HG03097 (cell line): Measurements from ENCODE around the gene GPR152.

Experiments used
- ATAC-seq: cut with Tn5 transposase; IDR thresholded peaks from one replicate; pipeline ENCODE4 v1.9.1; 2021; ENCODE audit not compliant: unreplicated experiment, low FRiP score

GPR152 gene

DNA sequence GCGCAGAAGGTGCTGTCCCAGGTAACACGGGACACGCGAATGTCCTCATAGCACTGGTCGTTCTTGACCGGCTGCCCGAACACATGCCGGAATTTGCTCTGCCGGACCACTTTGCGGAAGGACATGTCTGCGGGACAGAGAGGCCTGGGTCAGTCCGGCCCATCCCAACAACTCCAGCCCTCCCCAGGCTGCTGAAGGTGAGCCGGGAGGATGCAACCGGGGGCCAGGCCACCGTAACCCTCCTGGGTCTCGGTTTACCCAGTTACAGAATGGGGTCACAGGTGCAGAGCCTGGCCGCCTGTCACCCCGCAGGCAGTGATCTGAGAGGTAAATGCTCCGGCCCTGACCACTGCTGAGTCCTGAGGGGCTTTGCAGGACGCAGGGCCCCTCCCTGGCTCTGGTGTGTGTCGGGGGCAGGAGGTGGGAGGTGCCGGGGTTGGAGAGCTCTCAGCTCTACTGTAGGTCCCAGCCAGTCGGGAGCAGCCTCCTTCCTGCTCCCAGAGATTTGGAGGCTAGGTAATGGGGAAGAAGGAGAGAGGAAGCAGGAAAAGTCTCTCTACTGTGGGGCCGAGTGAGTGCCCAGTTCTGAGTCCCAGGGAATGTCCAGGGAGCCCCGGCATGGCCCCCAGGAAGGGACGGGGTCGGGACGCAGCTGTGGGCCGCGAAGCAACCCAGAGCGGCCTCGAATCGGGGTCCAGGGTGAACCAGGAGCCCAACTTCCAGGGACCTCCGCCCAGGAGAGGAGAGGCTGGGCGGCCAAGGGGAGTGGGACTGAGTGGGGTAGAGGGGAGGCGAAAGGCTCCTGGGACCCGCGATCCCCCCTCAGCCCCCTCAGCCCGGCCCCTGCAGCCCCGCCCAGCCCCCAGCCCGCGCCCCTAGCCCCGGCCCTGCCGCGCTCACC is 9.8 kb downstream of the GPR152 start:
- no peak for ATAC-seq

DNA sequence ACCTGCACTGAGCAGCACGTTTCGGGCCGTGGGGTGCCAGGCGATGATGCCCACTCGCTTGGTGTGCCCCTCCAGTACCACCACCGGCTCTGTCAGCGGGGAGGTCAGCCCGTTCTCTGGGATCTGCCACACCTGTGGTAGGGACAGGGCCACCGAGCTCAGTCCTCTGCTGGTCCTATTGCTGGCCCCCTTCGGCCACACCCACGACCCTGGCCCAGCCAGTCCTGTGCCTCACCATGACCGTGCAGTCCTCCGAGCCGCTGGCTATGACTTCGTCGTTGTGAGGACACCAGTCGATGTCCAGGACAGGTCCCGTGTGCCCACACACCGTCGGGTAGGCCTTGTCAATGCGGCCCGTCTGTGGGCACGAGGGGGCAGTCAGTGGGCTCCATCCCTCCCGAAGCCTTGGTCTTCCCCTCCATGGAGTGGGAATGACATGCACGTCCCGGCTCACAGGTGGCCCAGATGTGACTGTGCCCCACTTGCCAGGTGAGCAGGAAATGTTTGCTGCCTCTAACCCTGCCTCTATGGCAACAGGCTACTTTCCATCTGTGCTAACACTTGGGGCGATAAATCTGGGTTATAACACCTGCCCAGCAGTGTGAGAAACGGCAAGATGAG is 10.7 kb downstream of the GPR152 start:
- no peak for ATAC-seq

DNA sequence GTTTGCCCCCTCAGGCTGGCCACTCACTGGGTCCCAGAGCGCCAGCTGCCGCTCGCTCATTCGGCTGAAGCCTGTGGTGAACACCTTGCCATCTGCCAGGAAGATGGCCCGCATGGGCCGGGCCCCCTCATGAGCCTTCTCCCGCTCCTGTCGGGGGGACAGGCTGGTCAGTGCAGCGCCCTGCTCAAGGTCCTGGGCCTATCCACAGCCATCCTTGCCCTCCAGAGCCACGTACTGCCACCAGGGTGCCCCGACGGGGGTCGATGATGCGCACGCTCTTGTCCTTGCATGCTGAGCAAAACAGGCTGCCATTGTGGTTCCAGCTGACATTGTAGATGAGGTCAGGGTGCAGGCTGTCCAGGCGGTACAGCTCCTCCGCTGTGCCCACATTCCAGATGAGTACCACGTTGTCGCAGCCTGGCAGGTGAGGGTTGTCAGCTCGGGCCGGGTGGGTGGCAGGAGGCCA is 11.4 kb downstream of the GPR152 start:
- no peak for ATAC-seq

DNA sequence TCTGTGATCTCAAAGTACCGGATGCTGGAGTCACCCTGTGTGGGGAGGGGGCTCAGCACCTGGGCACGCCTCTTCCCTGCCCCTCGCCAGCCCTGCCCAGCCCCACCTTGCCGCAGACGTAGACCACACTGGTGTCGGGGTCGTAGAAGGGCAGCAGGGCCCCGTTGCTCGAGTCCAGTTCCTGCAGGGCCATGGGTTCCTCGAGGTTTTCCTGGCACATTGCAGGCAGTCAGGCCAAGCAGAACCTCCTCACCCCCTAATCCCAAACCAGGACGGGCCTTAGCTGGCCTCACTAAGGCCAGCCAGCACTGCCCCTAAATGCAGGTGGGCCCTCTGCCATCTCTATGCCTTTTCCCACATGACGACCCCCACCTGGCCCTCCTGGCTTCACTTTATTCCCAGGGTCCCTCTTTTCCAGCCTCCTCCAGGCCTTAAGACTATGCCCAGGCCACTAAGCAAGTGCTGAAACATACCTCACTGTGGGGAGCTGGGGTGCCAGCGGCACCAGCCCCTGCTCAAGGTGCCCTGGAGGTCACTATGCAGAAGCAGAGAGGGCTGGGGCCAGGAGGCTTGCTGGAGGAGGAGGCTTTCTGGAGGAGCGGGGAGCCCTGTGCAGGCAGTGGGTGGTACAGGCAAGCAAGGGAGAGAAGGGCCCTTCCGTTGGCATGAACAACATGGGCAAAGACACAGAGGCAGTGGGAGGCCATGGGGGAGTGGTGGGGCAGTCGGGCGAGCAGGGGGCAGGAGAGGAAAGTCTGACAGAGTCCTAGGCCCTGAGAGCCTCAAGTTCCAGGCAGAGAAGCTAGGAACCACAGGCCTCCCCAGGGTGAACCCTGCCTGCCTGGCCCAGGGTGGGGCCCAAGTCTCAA is 12.1 kb downstream of the GPR152 start:
- ATAC-seq, result no peak

DNA sequence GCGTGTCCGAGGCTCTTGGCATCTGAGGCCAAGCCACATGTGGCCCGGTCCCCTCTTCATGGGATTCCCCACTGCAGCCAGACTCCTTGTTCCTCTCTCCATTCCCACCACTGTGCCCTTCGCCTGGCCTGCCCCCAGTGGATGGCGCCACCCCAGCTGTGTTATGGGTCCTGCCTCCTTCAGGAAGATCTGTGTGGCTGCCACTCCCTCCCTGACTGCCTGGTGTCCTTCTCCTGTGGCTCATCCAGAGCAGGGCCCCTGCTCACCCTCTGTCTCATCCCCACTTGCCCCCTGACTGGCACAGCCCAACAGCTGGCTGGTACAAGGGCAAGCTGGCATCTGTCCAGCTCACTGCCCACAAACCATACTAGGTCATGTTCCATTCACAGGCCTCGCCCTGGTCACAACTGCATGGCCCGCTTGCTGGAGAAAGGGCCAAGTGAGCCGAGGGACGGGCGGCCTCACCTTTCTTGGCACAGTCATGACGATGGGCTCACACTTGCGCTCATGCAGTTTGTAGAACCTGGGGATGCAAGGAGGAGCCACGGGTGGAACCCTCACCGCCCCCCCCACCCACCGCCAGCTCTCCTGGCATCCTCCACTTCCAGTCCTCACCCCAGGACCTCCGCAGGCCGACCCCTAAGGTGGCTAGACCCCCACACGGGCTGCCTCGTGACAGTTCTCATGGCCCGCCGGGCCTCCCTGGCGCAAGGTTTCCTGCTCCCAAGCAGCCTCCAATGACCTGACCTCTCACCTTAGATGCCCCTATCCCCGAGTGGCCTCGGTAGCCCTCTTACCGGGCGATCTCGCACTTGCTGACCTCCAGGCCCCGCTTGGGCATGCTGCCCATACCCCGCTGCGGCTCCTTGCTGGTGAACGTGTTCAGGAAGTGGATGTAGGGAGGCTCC is 13.0 kb downstream of the GPR152 start:
- ATAC-seq, result no peak

DNA sequence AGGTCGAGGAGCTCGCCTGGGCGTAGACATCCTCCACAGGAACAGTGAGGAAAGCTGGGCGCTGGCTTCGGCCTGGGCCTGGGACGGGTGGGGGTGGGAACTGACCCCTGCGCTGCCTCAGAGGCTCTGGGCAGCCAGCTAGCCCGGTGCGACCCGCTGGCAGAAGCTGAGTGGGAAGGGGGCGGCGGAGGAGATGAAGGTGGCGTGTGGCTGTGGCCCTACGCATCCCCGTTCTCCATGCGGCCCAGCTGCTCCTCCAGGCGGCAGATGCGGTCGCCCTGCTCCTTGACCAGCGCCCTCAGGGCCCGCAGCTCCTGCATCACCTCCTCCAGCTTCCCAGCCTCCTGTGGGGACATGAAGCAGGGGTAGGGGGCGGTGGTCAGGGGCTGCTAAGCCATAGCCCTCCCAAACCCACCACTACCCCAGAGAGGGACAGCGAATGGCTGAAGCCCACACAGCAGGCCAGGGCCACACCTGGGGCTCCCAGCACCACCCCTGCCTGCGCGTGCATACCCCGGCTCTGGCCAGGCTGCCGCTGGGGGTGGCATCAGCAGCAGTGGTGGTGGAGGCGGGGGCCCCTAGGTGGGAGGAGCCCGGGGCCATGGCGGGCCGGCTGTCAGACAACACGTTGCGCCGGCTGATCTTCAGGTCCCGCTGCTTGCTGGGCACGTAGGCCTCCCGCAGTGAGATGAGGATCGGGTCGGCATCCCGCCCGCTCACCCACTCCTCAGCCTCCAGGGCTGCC is 14.2 kb downstream of the GPR152 start:
- no peak for ATAC-seq

DNA sequence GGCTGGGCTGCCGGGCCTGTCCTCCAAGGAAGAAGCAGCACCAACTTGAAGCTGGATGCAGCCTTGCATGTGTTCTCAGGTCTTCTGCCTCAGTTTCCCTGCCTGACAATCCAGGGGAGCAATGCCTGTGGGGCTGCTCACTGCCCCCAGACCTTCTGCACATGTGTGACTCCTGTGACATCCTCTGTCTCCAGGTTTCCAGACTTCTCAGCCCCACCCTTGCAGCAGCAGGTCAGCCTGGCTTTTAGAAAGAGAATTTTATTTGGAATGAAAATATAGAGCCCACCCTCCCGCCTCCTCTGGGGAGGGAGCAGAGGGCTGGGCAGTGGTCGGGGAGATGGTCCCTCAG is 14.7 kb downstream of the GPR152 start:
- no peak for ATAC-seq

DNA sequence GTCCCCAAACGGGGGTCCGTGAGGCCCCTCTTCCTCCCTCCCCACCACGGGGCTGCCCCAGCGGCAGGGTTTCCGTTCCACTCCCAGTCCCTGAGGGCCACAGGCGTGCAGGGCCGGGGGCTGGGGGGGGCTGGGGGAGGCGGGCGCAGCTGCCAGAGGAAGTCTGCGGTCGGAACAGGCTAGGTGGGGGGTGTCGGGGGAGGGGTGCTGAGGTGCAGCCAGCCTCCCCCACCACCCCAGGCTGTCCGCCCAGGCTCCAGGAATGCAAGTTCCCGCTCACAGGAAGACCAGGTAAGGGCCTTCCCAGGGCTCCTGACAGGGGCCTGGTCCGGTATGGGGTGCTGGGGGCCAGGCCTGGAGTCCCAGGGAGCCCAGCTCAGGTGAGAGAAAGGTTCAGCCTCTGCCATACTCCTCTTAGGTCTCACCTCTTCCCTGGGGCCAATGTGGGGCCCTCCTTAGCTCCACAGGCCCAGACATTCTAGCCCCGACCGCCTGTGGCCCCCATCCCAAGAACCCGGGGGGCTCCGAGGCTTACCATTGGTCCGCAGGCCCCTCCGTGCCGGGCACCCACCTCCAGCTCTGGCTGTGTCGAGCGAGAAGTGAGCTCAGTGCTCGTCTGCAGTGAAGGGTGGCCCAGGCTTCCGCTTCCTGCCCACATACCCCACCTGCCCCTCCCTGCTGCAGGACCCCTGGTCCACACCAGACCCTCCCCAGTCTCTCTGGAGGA is 15.3 kb downstream of the GPR152 start, which contains the start of gene PTPRCAP:
Gene PTPRCAP, minus strand, starts transcription at position 601 of the 727 bp plus-strand sequence. Its CDS starts 63 bp downstream, at position 538.
- ATAC-seq, result no peak

DNA sequence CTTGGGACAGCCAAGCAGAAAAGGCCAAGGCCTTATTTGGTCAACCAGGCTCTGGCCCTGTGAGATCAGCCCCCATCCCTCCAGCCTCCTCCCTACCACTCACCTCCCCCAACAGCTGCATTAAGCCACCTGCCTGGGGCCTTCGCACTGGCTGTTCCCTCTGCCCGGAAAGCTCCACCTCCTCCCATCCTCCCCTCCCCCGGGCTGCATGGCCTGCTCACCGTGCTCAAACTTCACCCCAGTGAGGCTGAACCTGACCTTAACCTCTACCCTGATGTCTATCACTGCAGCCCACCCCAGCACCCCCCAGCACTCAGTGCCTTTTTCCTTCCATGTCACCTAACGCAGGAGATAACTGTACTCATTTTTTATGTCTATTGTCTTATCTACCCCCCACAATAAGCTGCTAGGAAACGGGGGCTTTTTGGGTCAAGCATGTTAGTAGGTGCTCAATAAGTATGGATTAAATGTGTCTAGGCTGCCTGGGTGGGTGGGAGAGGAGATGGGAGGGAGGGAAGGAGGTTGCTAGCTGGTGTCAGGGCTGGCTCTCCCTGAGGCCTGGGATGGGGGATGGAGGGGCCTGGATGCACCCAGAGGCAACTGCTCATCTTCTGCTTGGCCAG is 16.0 kb downstream of the GPR152 start:
- ATAC-seq, result no peak

DNA sequence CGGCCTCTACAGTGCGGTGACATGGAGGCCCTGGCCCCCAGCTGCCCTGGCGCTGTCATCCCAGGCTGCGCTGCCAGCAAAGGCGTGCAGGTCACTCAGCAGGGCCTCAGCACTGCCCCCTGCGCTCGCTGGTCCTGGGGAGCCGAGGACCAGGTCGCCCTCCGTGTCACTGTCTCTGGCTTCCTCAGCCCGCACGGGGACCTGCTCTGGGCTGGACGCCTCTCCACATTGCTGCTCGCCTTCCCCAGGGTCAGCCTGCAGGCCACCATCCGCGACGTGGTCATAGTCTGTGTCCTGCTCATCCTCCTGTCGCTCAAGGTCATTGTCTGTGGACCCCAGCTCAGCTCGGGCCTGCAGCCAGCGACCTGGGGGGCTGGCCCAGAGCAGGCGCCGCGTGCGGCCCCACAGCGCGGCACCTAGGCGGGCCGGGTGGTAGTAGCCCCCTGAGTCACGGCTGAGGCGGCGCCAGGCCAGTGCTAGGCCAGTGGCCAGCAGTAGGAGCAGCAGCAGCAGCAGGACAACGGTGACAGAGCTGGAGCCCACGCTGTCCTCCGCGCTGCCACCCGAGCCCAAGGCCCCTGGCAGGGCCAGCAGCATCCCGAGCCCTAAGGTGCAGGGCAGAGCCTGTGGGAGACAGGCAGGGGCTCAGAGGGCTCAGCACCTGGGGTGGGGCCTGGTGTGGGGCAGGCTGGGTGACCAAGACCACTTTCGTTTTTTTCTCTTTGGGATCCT is 16.6 kb downstream of the GPR152 start:
- ATAC-seq, result no peak

DNA sequence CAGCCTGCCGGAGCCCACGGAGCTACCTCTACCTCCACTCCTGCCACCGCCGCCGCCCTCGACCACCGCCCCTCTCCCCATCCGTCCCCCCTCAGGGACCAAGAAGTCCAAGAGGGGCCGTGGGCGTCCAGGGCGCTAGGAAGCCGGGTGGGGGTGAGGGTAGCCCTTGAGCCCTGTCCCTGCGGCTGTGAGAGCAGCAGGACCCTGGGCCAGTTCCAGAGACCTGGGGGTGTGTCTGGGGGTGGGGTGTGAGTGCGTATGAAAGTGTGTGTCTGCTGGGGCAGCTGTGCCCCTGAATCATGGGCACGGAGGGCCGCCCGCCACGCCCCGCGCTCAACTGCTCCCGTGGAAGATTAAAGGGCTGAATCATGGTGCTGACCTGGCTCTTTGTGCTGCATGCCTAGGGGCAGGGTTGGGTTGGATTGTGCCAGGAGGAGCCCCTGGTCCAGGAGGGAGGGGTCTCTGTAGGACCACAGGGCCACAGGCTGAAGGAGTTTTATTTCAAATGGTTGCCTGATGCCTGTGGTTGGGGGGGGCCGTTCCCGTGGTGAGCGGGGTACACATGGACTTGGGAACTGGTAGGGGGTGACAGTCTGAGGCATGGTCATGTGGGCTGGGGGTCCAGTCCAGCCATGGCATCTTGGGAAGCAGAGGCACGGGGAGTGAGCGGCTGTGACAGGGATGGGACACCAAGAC is 17.4 kb downstream of the GPR152 start:
- no peak for ATAC-seq

DNA sequence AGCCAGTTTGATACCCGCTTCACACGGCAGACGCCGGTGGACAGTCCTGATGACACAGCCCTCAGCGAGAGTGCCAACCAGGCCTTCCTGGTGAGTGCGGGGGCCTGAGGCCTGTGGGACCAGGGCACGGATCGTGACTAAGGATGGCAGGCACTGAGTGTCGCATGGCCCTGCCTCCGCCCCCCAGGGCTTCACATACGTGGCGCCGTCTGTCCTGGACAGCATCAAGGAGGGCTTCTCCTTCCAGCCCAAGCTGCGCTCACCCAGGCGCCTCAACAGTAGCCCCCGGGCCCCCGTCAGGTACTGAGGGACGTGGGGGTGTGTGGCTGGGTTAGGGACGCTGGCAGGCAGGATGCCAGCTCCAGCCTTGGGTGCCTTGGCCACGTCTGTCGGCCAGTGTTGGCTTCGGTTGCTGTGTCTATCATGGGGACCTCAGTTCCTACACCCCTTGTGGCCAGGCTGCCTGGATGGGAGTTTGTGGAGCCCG is 18.1 kb downstream of the GPR152 start:
- no peak for ATAC-seq

DNA sequence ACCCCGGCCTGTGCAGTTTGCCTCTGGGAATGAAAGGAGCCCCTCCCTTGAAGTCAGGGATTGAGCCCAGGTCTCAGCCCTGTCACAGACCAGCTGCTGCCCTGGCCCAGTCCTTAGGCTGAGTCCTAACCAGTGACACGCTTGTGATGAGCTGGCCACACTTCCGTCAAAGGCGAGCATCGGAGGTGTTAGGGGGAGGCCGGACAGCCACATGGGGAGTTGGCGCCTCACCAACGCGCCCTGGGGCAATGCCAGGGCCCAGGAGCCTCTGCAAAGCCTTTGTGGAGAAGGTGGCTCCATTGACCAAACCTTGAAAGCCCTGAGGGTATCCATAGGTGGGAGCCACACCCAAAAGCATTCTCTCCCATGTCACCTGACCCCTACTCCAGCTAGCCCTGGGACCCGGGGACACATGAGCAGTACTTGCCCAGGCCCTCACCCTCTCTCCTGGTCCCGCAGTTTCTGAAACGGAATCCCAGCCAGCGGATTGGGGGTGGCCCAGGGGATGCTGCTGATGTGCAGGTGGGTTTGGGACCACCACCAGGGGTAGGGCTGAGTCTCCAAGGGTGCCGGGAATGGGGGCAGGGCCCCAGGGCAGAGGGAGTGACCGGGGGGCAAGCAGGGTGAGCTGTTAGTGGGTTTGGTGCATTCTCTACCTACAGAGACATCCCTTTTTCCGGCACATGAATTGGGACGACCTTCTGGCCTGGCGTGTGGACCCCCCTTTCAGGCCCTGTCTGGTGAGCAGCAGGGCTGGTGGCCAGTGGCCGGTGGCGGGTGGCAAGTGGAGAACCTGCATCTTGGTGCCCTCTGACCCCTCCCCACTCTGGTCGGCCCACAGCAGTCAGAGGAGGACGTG is 18.8 kb downstream of the GPR152 start:
- no peak for ATAC-seq

DNA sequence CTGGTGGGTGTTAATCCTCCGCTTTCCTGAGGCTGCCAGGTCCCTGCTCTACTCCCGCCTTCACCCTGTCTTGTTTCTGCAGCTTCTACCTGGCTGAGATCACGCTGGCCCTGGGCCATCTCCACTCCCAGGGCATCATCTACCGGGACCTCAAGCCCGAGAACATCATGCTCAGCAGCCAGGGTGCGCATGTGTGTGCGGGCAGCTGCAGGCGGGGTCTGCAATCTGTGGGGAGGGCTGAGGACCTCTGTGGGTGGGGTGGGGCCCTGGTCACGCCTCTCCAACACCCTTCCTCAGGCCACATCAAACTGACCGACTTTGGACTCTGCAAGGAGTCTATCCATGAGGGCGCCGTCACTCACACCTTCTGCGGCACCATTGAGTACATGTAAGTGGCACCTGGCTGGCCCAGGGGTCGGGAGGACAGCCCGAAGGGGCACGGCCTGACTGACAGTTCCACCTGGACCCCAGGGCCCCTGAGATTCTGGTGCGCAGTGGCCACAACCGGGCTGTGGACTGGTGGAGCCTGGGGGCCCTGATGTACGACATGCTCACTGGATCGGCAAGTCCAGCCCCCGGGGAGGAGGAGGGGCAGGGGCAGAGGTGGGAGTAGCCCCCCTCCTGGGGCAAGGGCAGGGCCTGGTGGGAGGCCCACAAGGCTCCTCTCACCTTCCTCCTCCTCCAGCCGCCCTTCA is 19.7 kb downstream of the GPR152 start:
- ATAC-seq, result no peak
